Activated CD8-positive, alpha-beta memory T cell treated with anti-CD3 and anti-CD28 coated beads for 4 hours (primary cell): Measurements from ENCODE around the gene HEXIM2.
A peak's percentile ranks its signal among the peaks of the same experiment; 100 is the strongest.
"Not testable (repeated sequence)": the region's sequence is repeated elsewhere in the genome, so short reads cannot be mapped to it uniquely, and the experiment has no call there.

Source experiments
- DNase-seq, 2 donors: peaks; one replicate each; pipeline ENCODE4 v3.0.0-alpha.2; 2020; ENCODE audit warnings: low read depth in 2 of 2

HEXIM2 gene

GRCh38 chr17:45168991-45169752 is 7.5 kb downstream of the HEXIM2 start:
- no peak for DNase-seq

- DNase-seq = no peak
These were observed 8.7 kb downstream of the HEXIM2 start for GRCh38 chr17:45170280-45170930.

DNA sequence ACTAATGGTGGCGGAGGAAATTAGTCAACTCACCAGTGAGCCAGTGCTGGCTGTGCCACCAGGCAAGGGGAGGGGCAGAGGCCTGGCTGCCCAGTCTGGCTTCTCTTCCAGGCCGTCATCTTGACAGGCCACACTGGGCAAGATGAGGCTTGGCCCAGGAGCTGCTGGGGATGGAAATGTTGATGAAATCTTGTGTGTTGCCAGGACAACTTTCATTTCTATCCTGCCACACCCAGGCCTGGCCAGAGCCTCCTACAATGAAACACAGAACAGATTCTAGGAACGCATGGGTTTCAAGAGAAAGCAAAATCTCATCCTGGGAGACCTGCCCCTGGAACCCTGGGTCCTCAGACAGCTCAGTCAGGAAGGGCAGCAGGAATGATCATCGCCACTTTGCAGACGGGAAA is 9.3 kb downstream of the HEXIM2 start:
- no peak for DNase-seq

DNA sequence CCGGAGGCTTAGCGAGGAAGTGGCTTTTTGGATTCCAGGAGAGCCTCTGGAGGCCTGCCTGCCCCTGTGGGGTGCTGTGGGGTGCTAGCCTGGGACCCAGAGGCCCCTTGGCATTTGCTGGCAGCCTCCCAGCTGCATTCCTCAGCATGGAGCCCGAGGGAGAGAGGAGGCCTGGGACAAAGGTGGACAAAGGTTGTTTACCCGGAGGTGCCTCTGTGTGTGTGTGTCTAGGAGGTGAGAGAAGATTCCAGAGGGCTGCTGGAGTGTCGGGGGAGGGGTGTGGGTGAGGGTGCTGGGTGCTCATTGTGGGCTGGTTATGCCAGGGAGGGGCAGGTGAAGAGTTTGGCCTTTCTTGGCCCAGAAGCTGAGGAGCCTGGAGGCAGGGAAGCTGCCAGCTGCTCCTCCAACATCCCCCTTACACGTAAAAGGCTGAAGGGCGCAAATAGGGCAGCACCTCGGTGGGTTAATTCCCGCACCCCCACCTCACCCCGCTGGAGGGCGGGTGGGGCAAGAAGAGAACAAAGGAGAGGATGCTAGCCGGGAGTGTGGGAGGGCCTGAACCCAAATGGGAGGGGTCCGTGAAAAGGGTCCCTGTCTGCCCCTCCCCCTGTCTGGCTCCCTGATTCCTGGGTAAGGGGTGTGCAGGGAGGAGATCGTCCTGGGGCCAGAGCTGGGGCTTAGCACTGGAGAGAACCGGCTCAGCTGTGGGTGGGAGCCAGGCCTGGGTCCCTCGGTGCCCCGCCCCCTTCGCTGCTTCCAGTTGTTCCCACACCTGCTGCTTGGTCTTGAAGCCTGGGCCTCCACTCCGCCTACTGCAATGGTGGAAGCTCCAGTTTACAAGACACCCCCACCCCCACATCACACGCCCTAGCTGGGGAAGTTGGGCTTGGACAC is 9.9 kb downstream of the HEXIM2 start:
- no peak for DNase-seq

GRCh38 chr17:45172232-45172540 is 10.5 kb downstream of the HEXIM2 start:
- DNase-seq = no peak

GRCh38 chr17:45172541-45173286 is 11.0 kb downstream of the HEXIM2 start:
- DNase-seq = no peak

DNA sequence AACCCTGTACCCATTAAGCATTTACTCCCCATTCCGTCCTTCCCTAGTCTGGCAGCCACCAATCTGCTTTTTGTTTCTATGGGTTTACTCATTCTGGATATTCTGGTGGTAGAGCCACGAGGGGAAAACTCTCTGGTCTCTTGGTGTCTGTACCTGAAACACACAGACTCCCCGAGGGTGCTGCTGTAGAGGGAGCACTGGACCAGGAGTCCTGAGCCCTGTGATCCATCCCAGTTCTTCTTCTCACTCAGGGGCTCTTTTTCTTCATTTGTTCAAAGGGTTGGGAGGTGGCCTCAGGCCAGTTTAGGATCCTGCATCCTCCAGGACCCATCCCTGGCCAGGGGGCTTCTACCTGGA is 14.1 kb downstream of the HEXIM2 start:
- DNase-seq = no peak

- no peak for DNase-seq
These were observed 15.9 kb downstream of the HEXIM2 start for GRCh38 chr17:45177563-45177962.

- DNase-seq = no peak
These were observed 22.5 kb downstream of the HEXIM2 start for GRCh38 chr17:45184144-45184543.

- DNase-seq = no peak
These were observed 25.2 kb downstream of the HEXIM2 start for GRCh38 chr17:45186801-45187354.

DNA sequence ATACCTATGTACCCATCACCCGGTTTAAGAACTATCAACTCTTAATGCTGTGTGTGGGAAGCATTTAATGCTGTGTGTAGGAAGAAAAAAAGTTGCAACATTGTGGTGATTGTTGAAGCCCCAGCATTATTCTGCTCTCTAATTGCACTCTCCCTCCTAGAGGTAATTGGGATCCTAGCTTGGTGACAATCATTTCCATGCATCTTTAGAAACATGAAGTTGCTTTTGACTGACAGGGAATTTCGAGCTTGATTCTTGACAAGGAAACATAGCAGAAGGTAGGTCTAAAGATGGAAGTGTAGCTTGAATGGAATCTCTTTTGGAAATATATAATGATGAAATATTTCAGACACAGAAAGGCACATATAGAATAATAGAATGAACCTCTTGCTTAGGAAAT is 27.3 kb downstream of the HEXIM2 start:
- DNase-seq = no peak

- no peak for DNase-seq
These were observed 29.0 kb downstream of the HEXIM2 start for GRCh38 chr17:45190503-45191255.

- no peak for DNase-seq
These were observed 33.7 kb downstream of the HEXIM2 start for GRCh38 chr17:45195424-45195823.

GRCh38 chr17:45197108-45197507 is 35.4 kb downstream of the HEXIM2 start:
- no peak for DNase-seq

GRCh38 chr17:45197555-45198334 is 36.1 kb downstream of the HEXIM2 start:
- DNase-seq = peak; percentile 66 to 73

GRCh38 chr17:45200701-45201100 is 39.0 kb downstream of the HEXIM2 start:
- DNase-seq = no peak

DNA sequence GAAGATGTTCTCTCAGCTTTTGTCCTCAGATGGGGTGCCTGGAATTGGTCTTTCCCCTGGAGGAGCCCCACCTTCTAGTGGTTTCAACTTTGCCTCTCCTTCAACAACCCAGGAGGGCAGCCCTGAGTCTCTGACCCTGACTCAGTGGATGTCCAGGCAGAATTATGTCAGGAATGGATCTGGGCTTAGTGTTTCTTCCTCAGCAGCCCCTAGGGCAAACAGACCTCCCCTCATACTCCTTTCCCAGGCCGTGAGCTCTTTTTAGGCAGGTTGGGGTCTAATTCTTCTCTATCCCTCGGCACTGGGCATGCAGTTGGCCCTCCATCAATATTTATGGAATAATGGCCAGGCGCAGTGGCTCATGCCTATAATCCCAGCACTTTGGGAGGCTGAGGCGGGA is 39.8 kb downstream of the HEXIM2 start:
- DNase-seq = no peak

DNA sequence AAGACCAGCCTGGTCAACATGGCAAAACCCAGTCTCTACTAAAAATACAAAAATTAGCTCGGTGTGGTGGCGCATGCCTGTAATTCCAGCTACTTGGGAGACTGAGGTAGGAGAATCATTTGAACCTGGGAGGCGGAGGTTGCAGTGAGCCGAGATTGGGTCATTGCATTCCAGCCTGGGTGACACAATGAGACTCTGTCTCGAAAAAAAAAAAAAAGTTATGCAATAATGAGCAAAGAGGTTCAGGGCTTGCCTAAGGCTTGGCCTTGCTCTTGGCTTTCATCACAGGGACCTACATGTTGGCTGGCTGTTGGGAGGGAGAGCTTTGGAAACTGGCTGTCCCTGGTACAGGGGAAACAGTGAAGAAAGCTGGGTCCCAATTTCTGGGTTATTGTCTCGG is 40.2 kb downstream of the HEXIM2 start:
- DNase-seq = not testable (repeated sequence)

DNA sequence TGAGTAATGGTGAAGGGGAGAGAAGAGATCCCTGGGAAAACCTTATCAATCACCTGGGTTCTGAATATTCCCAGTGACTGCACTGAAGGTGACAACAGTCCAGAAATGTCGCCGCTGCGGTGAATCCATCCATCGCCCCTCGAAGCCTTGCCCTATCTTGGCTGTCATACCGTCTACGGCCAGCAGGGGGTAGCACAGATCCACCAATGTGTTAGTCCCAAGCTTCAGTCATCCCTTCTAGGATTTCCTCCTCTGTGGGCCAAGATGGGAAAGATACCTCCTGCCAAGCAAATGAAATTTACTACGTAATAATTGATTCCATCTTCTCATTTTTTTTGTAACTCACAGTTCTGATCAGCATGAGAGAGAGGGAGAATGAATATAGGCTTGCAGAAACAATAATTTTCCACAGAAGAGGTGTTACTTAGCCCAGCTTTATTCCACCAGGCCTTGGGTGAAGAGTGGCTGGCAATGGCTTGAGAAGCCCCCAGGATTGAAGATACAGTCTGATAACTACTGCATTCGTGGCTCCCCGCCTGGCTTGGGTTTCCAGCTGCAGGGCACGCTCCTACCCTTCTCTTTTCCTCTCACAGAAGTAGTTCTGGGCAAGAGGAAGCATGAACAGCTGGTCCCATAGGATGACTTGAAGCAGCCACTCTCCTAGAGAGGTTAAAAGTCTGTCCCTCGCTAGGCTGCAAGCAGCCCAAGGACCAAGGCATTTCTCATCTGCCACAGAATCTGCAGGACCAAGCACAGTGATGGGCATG is 57.4 kb downstream of the HEXIM2 start:
- DNase-seq = peak; percentile 66 to 79
